Stimulated activated CD4-positive, alpha-beta T cell treated with anti-CD3 and anti-CD28 coated beads, Interleukin-12 subunit alpha, Interleukin-12 subunit beta, amount 100 ng/mL, for 48 hours (primary cell): Measurements from ENCODE around the gene STAMBP.
"Not testable (repeated sequence)": the region's sequence is repeated elsewhere in the genome, so short reads cannot be mapped to it uniquely, and the experiment has no call there.

Source experiments
- DNase-seq, 3 donors: peaks; one replicate each; pipeline ENCODE4 v3.0.0-alpha.2; 2020; ENCODE audit warnings: low read depth in 2 of 3, low spot score in 1 of 3

Gene STAMBP

GRCh38 chr2:73885406-73885805, 56.6 kb downstream of the STAMBP start:
- DNase-seq, result no peak

GRCh38 chr2:73886357-73886756, 57.6 kb downstream of the STAMBP start:
- peak; percentile 30 to 69 (median 40) for DNase-seq

GRCh38 chr2:73887596-73888353, 59.0 kb downstream of the STAMBP start:
- not testable (repeated sequence) for DNase-seq

GRCh38 chr2:73888388-73888787, 59.6 kb downstream of the STAMBP start:
- no peak for DNase-seq

- DNase-seq, result no peak
Measured at GRCh38 chr2:73889206-73889605, 60.4 kb downstream of the STAMBP start.

GRCh38 chr2:73890301-73891092, 61.7 kb downstream of the STAMBP start:
- DNase-seq, result no peak

- DNase-seq, result no peak
Measured at GRCh38 chr2:73891276-73891901, 62.6 kb downstream of the STAMBP start.

- no peak for DNase-seq
Measured at GRCh38 chr2:73892631-73893329, 64.0 kb downstream of the STAMBP start, which contains the start of gene ACTG2. Gene ACTG2 (plus strand): TSS chr2:73893008. CDS start chr2:73901312, 8,304 bp downstream.

GRCh38 chr2:73893764-73894474, 65.2 kb downstream of the STAMBP start:
- no peak for DNase-seq

GRCh38 chr2:73894475-73894850, 65.7 kb downstream of the STAMBP start:
- DNase-seq, result no peak

- DNase-seq, result no peak
Measured at GRCh38 chr2:73894877-73895276, 66.1 kb downstream of the STAMBP start.

- DNase-seq, result no peak
Measured at GRCh38 chr2:73895473-73895872, 66.7 kb downstream of the STAMBP start.

- peak in 1 of 3 donors; percentile 21 for DNase-seq
Measured at GRCh38 chr2:73896362-73897239, 67.8 kb downstream of the STAMBP start.

- no peak for DNase-seq
Measured at GRCh38 chr2:73897240-73897583, 68.5 kb downstream of the STAMBP start.

- no peak for DNase-seq
Measured at GRCh38 chr2:73897934-73898333, 69.2 kb downstream of the STAMBP start.

GRCh38 chr2:73899801-73900336, 71.1 kb downstream of the STAMBP start:
- no peak for DNase-seq

- DNase-seq, result no peak
Measured at GRCh38 chr2:73901143-73901542, 72.4 kb downstream of the STAMBP start.

GRCh38 chr2:73902284-73902683, 73.5 kb downstream of the STAMBP start:
- no peak for DNase-seq

- DNase-seq, result no peak
Measured at GRCh38 chr2:73903313-73903712, 74.6 kb downstream of the STAMBP start.
